Mucosa of rectum (tissue), 2 donors: ENCODE results near the gene XAF1.

Source experiments
- H3K27ac ChIP-seq, 2 donors: one replicate each; pipeline ENCODE4 v1.7.0; 2013; ENCODE audit warnings: inconsistent platforms in 2 of 2, low read depth in 2 of 2, low read length in 2 of 2
- H3K27me3 ChIP-seq, 2 donors: one replicate each; pipeline ENCODE4 v1.7.0; 2013; ENCODE audit warnings: low read length in 2 of 2; ENCODE audit not compliant: control insufficient read depth in 2 of 2, insufficient read depth in 2 of 2
- H3K36me3 ChIP-seq, 2 donors: one replicate each; pipeline ENCODE4 v1.7.0; 2013; ENCODE audit warnings: low read length in 2 of 2; ENCODE audit not compliant: control insufficient read depth in 2 of 2, insufficient read depth in 2 of 2
- H3K4me1 ChIP-seq, 2 donors: one replicate each; pipeline ENCODE4 v1.7.0; 2013; ENCODE audit warnings: low read length in 2 of 2, mild to moderate bottlenecking in 1 of 2; ENCODE audit not compliant: control insufficient read depth in 2 of 2, insufficient read depth in 2 of 2
- H3K4me3 ChIP-seq, 2 donors: one replicate each; pipeline ENCODE4 v1.7.0; 2013; ENCODE audit warnings: low read length in 2 of 2
- H3K9ac ChIP-seq, 2 donors: one replicate each; pipeline ENCODE4 v1.7.0; 2013; ENCODE audit warnings: low read length in 2 of 2, low read depth in 1 of 2, mild to moderate bottlenecking in 1 of 2
- H3K9me3 ChIP-seq, 2 donors: one replicate each; pipeline ENCODE4 v1.7.0; 2013; ENCODE audit warnings: low read length in 2 of 2; ENCODE audit not compliant: control insufficient read depth in 2 of 2
- donor health status: healthy.
- donor health status: Normal muscosa, but diverticular disease.

The XAF1 gene, protein sequence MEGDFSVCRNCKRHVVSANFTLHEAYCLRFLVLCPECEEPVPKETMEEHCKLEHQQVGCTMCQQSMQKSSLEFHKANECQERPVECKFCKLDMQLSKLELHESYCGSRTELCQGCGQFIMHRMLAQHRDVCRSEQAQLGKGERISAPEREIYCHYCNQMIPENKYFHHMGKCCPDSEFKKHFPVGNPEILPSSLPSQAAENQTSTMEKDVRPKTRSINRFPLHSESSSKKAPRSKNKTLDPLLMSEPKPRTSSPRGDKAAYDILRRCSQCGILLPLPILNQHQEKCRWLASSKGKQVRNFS

GRCh38 chr17:6755731-6756184 lies at the start of gene XAF1:
TSS of gene XAF1 (plus strand) at chr17:6756046. CDS start at chr17:6756079, 33 bp downstream.
- Histone ChIP-seq H3K4me3 (peak within 1 kb of the TSS; percentile 79 to 93), H3K9me3 (no peaks in the 10 kb centered on the region), H3K4me1 (peaks cover 5 to 8% of the 10 kb centered on the region in 2 donors), H3K27ac (peak within 1 kb of the TSS; percentile 69 to 90), H3K27me3 (no peaks in the 10 kb centered on the region), H3K9ac (peak within 1 kb of the TSS; percentile 67 to 83), H3K36me3 (peaks cover 11 to 15% of the 10 kb centered on the region in 2 donors)

- H3K27me3 ChIP-seq: peaks cover 4 to 9% of the 10 kb centered on the region in 2 donors
- no peaks in the 10 kb centered on the region for H3K4me1 ChIP-seq
- no peaks in the 10 kb centered on the region for H3K9me3 ChIP-seq
- H3K4me3 ChIP-seq: no peak overlapping the region
- H3K9ac ChIP-seq: no peak overlapping the region
- H3K36me3 ChIP-seq: no peaks in the 10 kb centered on the region
- no peak overlapping the region for H3K27ac ChIP-seq
Observed at GRCh38 chr17:6706499-6706898, 49.3 kb upstream of the XAF1 start.

- Histone ChIP-seq H3K36me3 (no peaks in the 10 kb centered on the region), H3K4me3 (no peak overlapping the region), H3K4me1 (no peaks in the 10 kb centered on the region), H3K9me3 (no peaks in the 10 kb centered on the region), H3K9ac (no peak overlapping the region), H3K27ac (no peak overlapping the region), H3K27me3 (peaks cover 4 to 12% of the 10 kb centered on the region in 2 donors)
Observed at GRCh38 chr17:6706996-6707395, 48.9 kb upstream of the XAF1 start.

GRCh38 chr17:6708357-6708961 lies 47.4 kb upstream of the XAF1 start:
- H3K27ac ChIP-seq: no peak overlapping the region
- H3K36me3 ChIP-seq: no peaks in the 10 kb centered on the region
- H3K9me3 ChIP-seq: no peaks in the 10 kb centered on the region
- no peaks in the 10 kb centered on the region for H3K4me1 ChIP-seq
- peaks cover 14 to 18% of the 10 kb centered on the region in 2 donors for H3K27me3 ChIP-seq
- no peak overlapping the region for H3K4me3 ChIP-seq
- H3K9ac ChIP-seq: no peak overlapping the region

- H3K4me3 ChIP-seq: no peak overlapping the region
- H3K9me3 ChIP-seq: no peaks in the 10 kb centered on the region
- no peak overlapping the region for H3K27ac ChIP-seq
- H3K9ac ChIP-seq: no peak overlapping the region
- H3K4me1 ChIP-seq: no peaks in the 10 kb centered on the region
- H3K36me3 ChIP-seq: no peaks in the 10 kb centered on the region
- peaks cover 14 to 24% of the 10 kb centered on the region in 2 donors for H3K27me3 ChIP-seq
Observed at GRCh38 chr17:6710317-6710716, 45.5 kb upstream of the XAF1 start.

- Histone ChIP-seq H3K9me3 (no peaks in the 10 kb centered on the region), H3K27ac (no peak overlapping the region), H3K36me3 (no peaks in the 10 kb centered on the region), H3K4me3 (no peak overlapping the region), H3K27me3 (peaks cover 14 to 22% of the 10 kb centered on the region in 2 donors), H3K9ac (no peak overlapping the region), H3K4me1 (no peaks in the 10 kb centered on the region)
Observed at GRCh38 chr17:6711081-6711674, 44.7 kb upstream of the XAF1 start.

DNA sequence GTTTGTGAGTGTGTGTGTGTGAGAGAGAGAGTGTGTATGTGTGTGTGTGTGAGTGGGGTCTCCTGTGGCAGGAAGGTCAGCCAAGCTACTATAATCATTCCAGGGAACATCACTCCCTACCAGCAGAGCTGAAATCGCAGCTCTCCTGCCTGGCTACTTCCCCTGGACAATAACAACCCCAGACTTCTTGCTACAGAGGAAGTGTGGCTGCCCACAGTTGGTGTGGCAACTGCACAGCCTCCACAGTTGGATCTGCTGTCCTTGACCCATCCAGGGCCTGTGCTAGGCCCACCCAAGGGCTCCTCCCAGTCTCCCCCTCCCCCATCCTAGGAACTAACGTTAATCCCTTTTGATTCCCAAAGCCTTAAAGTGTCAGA lies 44.2 kb upstream of the XAF1 start:
- H3K4me3 ChIP-seq: no peak overlapping the region
- no peaks in the 10 kb centered on the region for H3K9me3 ChIP-seq
- H3K9ac ChIP-seq: no peak overlapping the region
- H3K36me3 ChIP-seq: no peaks in the 10 kb centered on the region
- H3K27ac ChIP-seq: no peak overlapping the region
- peaks cover 14 to 22% of the 10 kb centered on the region in 2 donors for H3K27me3 ChIP-seq
- no peaks in the 10 kb centered on the region for H3K4me1 ChIP-seq

- no peaks in the 10 kb centered on the region for H3K4me1 ChIP-seq
- H3K9me3 ChIP-seq: no peaks in the 10 kb centered on the region
- H3K9ac ChIP-seq: no peak overlapping the region
- H3K36me3 ChIP-seq: no peaks in the 10 kb centered on the region
- H3K27ac ChIP-seq: no peak overlapping the region
- H3K4me3 ChIP-seq: no peak overlapping the region
- peaks cover 14 to 22% of the 10 kb centered on the region in 2 donors for H3K27me3 ChIP-seq
Observed at GRCh38 chr17:6712058-6712853, 43.6 kb upstream of the XAF1 start.

GRCh38 chr17:6712854-6713129 lies 43.1 kb upstream of the XAF1 start:
- Histone ChIP-seq H3K36me3 (no peaks in the 10 kb centered on the region), H3K9ac (no peak overlapping the region), H3K27ac (no peak overlapping the region), H3K9me3 (no peaks in the 10 kb centered on the region), H3K27me3 (peaks cover 14 to 22% of the 10 kb centered on the region in 2 donors), H3K4me1 (no peaks in the 10 kb centered on the region), H3K4me3 (no peak overlapping the region)
